SK-N-SH (cell line): ENCODE data around the gene GALNTL6. TPM values are rescaled to one million over a fixed set of nuclear protein-coding genes. Genes with fewer than 3 reads are reported as not detected.

Experiments
- CTCF ChIA-PET: fragments of 300-600, 350-600 bp; formaldehyde crosslinking; extraction: SDS; loops from one replicate; lab custom pipeline; 2021; lab: Yijun Ruan, JAX
- POLR2A ChIA-PET: fragments of 350-600 bp; sonication (Branson Sonifier 250); formaldehyde crosslinking; extraction: SDS; loops from one replicate; lab custom pipeline; 2020; ENCODE audit warnings: antibody characterized with exemption, inconsistent platforms; lab: Yijun Ruan, JAX
- DNase-seq: peaks from one replicate; pipeline ENCODE4 v3.0.0; 2012
- H2AFZ ChIP-seq: fragments of 200-600 bp; sonication (generic); 2 replicates; pipeline ENCODE4 v1.8.1; 2016; ENCODE audit warnings: antibody characterized with exemption, mild to moderate bottlenecking, low read depth
- H3F3A ChIP-seq: fragments of 200-600 bp; sonication (generic); replicated peaks from 2 replicates; pipeline ENCODE3; 2016; ENCODE audit warnings: antibody characterized with exemption, mild to moderate bottlenecking; ENCODE audit not compliant: insufficient read depth
- H3K27ac ChIP-seq, 2 experiments: fragments of 200-500 bp in 1 of 2; fragments of 200-600 bp in 1 of 2; sonication (Bioruptor generic) in 1 of 2; sonication (generic), shearing (Covaris generic) in 1 of 2; 2 replicates each; pipeline versions ENCODE4 v1.5.1 to v1.6.1; 2014 to 2016; ENCODE audit warnings: low read depth in 2 of 2, inconsistent platforms in 1 of 2, low read length in 1 of 2, mild to moderate bottlenecking in 1 of 2, mixed read lengths in 1 of 2
- H3K27me3 ChIP-seq: fragments of 200-600 bp; sonication (generic), shearing (Covaris generic); 2 replicates; pipeline ENCODE4 v1.6.1; 2016; ENCODE audit warnings: mixed run types; ENCODE audit not compliant: insufficient read depth
- H3K36me3 ChIP-seq, 2 experiments: fragments of 200-500 bp in 1 of 2; fragments of 200-600 bp in 1 of 2; sonication (Bioruptor generic) in 1 of 2; sonication (generic) in 1 of 2; replicated peaks in 1 of 2; 2 replicates each; pipeline versions ENCODE3 to v1.5.1; 2014 to 2016; ENCODE audit warnings: low read length in 1 of 2, mild to moderate bottlenecking in 1 of 2; ENCODE audit not compliant: insufficient read depth in 2 of 2, control insufficient read depth in 1 of 2
- H3K4me1 ChIP-seq, 2 experiments: fragments of 200-500 bp in 1 of 2; fragments of 200-600 bp in 1 of 2; sonication (Bioruptor generic) in 1 of 2; sonication (generic), shearing (Covaris generic) in 1 of 2; 2 replicates each; pipeline versions ENCODE4 v1.5.1 to v1.6.1; 2014 to 2016; ENCODE audit warnings: low read depth in 1 of 2, low read length in 1 of 2, mixed run types in 1 of 2; ENCODE audit not compliant: insufficient read depth in 2 of 2, control insufficient read depth in 1 of 2
- H3K4me2 ChIP-seq: fragments of 200-600 bp; sonication (generic), shearing (Covaris generic); 2 replicates; pipeline ENCODE4 v1.6.1; 2017; ENCODE audit warnings: mixed run types
- H3K4me3 ChIP-seq, 2 experiments: fragments of 200-500 bp in 1 of 2; fragments of 200-600 bp in 1 of 2; sonication (Bioruptor generic) in 1 of 2; sonication (generic), shearing (Covaris generic) in 1 of 2; 2 replicates each; pipeline versions ENCODE4 v1.5.1 to v1.8.1; 2014 to 2016; ENCODE audit warnings: low read depth in 2 of 2, inconsistent platforms in 1 of 2, low read length in 1 of 2, mild to moderate bottlenecking in 1 of 2, mixed read lengths in 1 of 2, moderate library complexity in 1 of 2
- H3K79me2 ChIP-seq: fragments of 200-600 bp; sonication (generic); 2 replicates; pipeline ENCODE4 v1.8.1; 2017; ENCODE audit warnings: mild to moderate bottlenecking; ENCODE audit not compliant: insufficient read depth
- H3K9ac ChIP-seq: fragments of 200-600 bp; sonication (generic); 2 replicates; pipeline ENCODE4 v1.6.1; 2017; ENCODE audit warnings: mixed run types
- H3K9me2 ChIP-seq: fragments of 200-600 bp; sonication (generic); 2 replicates; pipeline ENCODE4 v1.6.1; 2017; ENCODE audit warnings: mixed run types
- H3K9me3 ChIP-seq: fragments of 200-600 bp; sonication (generic); 2 replicates; pipeline ENCODE4 v1.6.1; 2017; ENCODE audit warnings: mixed run types, mild to moderate bottlenecking, moderate library complexity
- H4K20me1 ChIP-seq: fragments of 200-600 bp; sonication (generic); 2 replicates; pipeline ENCODE4 v1.6.1; 2017; ENCODE audit warnings: mild to moderate bottlenecking, mixed run types; ENCODE audit not compliant: insufficient read depth
- CTCF ChIP-seq: fragments of 200-600 bp; sonication (generic); IDR thresholded peaks from 2 replicates; pipeline ENCODE4 v1.6.1; 2017; ENCODE audit warnings: antibody characterized with exemption, mild to moderate bottlenecking, moderate library complexity
- ELF1 ChIP-seq: IDR thresholded peaks from 2 replicates; pipeline ENCODE4 v1.4.0; 2012
- EP300 ChIP-seq, 2 experiments: IDR thresholded peaks; 2 replicates each; pipeline versions ENCODE4 v1.4.0 to v1.6.1; 2012; ENCODE audit warnings: borderline replicate concordance in 1 of 2, low read depth in 1 of 2, low read length in 1 of 2
- FOSL2 ChIP-seq: IDR thresholded peaks from 2 replicates; pipeline ENCODE4 v1.4.0; 2012; ENCODE audit warnings: low read depth, mild to moderate bottlenecking, moderate library complexity, borderline replicate concordance
- FOXJ3 ChIP-seq: sonication (generic); formaldehyde crosslinking; IDR thresholded peaks from 2 replicates; pipeline ENCODE4 v1.5.1; 2020; ENCODE audit warnings: mild to moderate bottlenecking, missing genetic modification reagents
- FOXM1 ChIP-seq: IDR thresholded peaks from 2 replicates; pipeline ENCODE4 v1.4.0; 2012; ENCODE audit warnings: low read depth, mild to moderate bottlenecking
- GABPA ChIP-seq: IDR thresholded peaks from 2 replicates; pipeline ENCODE4 v1.4.0; 2012; ENCODE audit warnings: low read depth, mild to moderate bottlenecking
- GATA2 ChIP-seq: sonication (generic); formaldehyde crosslinking; IDR thresholded peaks from 2 replicates; pipeline ENCODE4 v1.5.0; 2020; ENCODE audit warnings: mild to moderate bottlenecking, missing genetic modification reagents
- JUND ChIP-seq: IDR thresholded peaks from 2 replicates; pipeline ENCODE4 v1.4.0; 2012
- MAX ChIP-seq: IDR thresholded peaks from 2 replicates; pipeline ENCODE4 v1.4.0; 2012; ENCODE audit warnings: low read depth
- MEF2A ChIP-seq: IDR thresholded peaks from 2 replicates; pipeline ENCODE4 v1.4.0; 2012; ENCODE audit warnings: low read depth, borderline replicate concordance
- NFIC ChIP-seq: IDR thresholded peaks from 2 replicates; pipeline ENCODE4 v1.4.0; 2012; ENCODE audit warnings: borderline replicate concordance
- NRF1 ChIP-seq: IDR thresholded peaks from 2 replicates; pipeline ENCODE4 v1.6.1; 2012; ENCODE audit warnings: low read depth, mild to moderate bottlenecking, low read length
- PBX3 ChIP-seq: IDR thresholded peaks from 2 replicates; pipeline ENCODE4; 2012
- RCOR1 ChIP-seq: fragments of 150-350 bp; IDR thresholded peaks from 2 replicates; pipeline ENCODE4 v1.6.1; 2017; ENCODE audit warnings: antibody characterized with exemption, low read length
- REST ChIP-seq: IDR thresholded peaks from 2 replicates; pipeline ENCODE4 v1.6.1; 2012; ENCODE audit warnings: mild to moderate bottlenecking, low read depth, low read length, moderate library complexity
- RXRA ChIP-seq: IDR thresholded peaks from 2 replicates; pipeline ENCODE4 v1.4.0; 2012; ENCODE audit warnings: low read depth, mild to moderate bottlenecking, borderline replicate concordance
- SMC3 ChIP-seq: IDR thresholded peaks from 2 replicates; pipeline ENCODE4 v1.6.1; 2012; ENCODE audit warnings: low read depth, low read length, improper control_type of control experiment
- TAF1 ChIP-seq: IDR thresholded peaks from 2 replicates; pipeline ENCODE4 v1.6.1; 2012; ENCODE audit warnings: low read depth, mild to moderate bottlenecking, low read length, moderate library complexity, borderline replicate concordance
- TCF12 ChIP-seq: IDR thresholded peaks from 2 replicates; pipeline ENCODE4 v1.4.0; 2012
- TEAD4 ChIP-seq: IDR thresholded peaks from 2 replicates; pipeline ENCODE4 v1.4.0; 2012; ENCODE audit warnings: mild to moderate bottlenecking, borderline replicate concordance; ENCODE audit not compliant: insufficient read depth
- USF1 ChIP-seq: IDR thresholded peaks from 2 replicates; pipeline ENCODE4 v1.4.0; 2012; ENCODE audit warnings: low read depth, borderline replicate concordance
- WGBS: methylation state at CpG from one replicate; pipeline ENCODE4 v1.1.6; 2017; ENCODE audit warnings: low lambda C conversion rate; 5-methylcytosine and 5-hydroxymethylcytosine counted together
- polyA plus RNA-seq, 3 experiments: library from polyadenylated mRNA; depleted of rRNA; stranded (reverse); fragments of >200 nt; gene quantifications; 2 replicates each; pipeline ENCODE4 v1.2.3, GENCODE V29; 2012

The GALNTL6 gene
- polyA plus RNA-seq, 1 of the 3 experiments (the other 2 are of a cell fraction): 0.07 TPM

- no peaks in the 10 kb centered on the region for H3K36me3 ChIP-seq
- 26% methylated on average over 2 of the region's 2 CpGs for WGBS
- H3K4me2 ChIP-seq: no peak overlapping the region
- no peak for DNase-seq
- no peak overlapping the region for H3K4me3 ChIP-seq
- no peaks in the 10 kb centered on the region for H3K27me3 ChIP-seq
- peaks cover 3% of the 10 kb centered on the region; the same call in 1 of the 2 replicates for H3K9me2 ChIP-seq
- TF ChIP-seq RXRA (no peak), MEF2A (no peak), FOXM1 (no peak), NRF1 (no peak), RCOR1 (no peak), REST (no peak), NFIC (no peak), GABPA (no peak), USF1 (no peak)
- H2AFZ ChIP-seq: no peak overlapping the region
- no peak overlapping the region for H3K27ac ChIP-seq
- H4K20me1 ChIP-seq: no peaks in the 10 kb centered on the region
- H3K79me2 ChIP-seq: no peaks in the 10 kb centered on the region
- no peak overlapping the region for H3K9ac ChIP-seq
- no peaks in the 10 kb centered on the region for H3F3A ChIP-seq
- POLR2A ChIA-PET: no interaction called here
- no peaks in the 10 kb centered on the region for H3K9me3 ChIP-seq
- H3K4me1 ChIP-seq: no peaks in the 10 kb centered on the region; a peak in 1 of 4 replicates
- CTCF ChIA-PET: interaction anchor here (0.6 kb wide), 1 partner anchor 67 kb away, joined by 3 read pairs; no protein-coding TSS in a partner anchor
These were observed 788.0 kb downstream of the GALNTL6 start for GRCh38 chr4:172601195-172601594.

- no peaks in the 10 kb centered on the region for H3K9me3 ChIP-seq
- CTCF ChIA-PET: no interaction called here
- H3K4me2 ChIP-seq: no peak overlapping the region
- no peaks in the 10 kb centered on the region for H3K9me2 ChIP-seq
- no peak overlapping the region for H2AFZ ChIP-seq
- 60% methylated on average over 5 of the region's 5 CpGs for WGBS
- POLR2A ChIA-PET: no interaction called here
- no peaks in the 10 kb centered on the region for H3K27me3 ChIP-seq
- H3F3A ChIP-seq: no peaks in the 10 kb centered on the region
- H3K4me3 ChIP-seq: no peak overlapping the region
- no peaks in the 10 kb centered on the region for H4K20me1 ChIP-seq
- no peak overlapping the region for H3K27ac ChIP-seq
- TF ChIP-seq EP300 (IDR thresholded peaks at IDR 0.05; ENCODE audit: borderline replicate concordance in 1 of 2, low read depth in 1 of 2, low read length in 1 of 2): no peak
- no peak for TF ChIP-seq JUND
- no peak for TF ChIP-seq CTCF
- TF ChIP-seq TCF12: no peak
- no peak for TF ChIP-seq NFIC
- no peak for TF ChIP-seq FOXJ3 (CRISPR knock-in tag)
- no peak for TF ChIP-seq TEAD4
- no peak for TF ChIP-seq PBX3
- no peak for TF ChIP-seq FOSL2
- TF ChIP-seq ELF1: no peak
- no peak for TF ChIP-seq MAX
- TF ChIP-seq SMC3: no peak
- TF ChIP-seq TAF1: no peak
- no peak for TF ChIP-seq RXRA
- TF ChIP-seq GATA2: no peak
- TF ChIP-seq NRF1: no peak
- no peaks in the 10 kb centered on the region for H3K79me2 ChIP-seq
- no peaks in the 10 kb centered on the region for H3K36me3 ChIP-seq
- no peak for DNase-seq
- H3K9ac ChIP-seq: no peak overlapping the region
- no peaks in the 10 kb centered on the region for H3K4me1 ChIP-seq
These were observed 806.0 kb downstream of the GALNTL6 start for GRCh38 chr4:172619218-172619617.
